GM20431 (cell line): Measurements from ENCODE around the gene MEGF6.
"Not testable (repeated sequence)": the region's sequence is repeated elsewhere in the genome, so short reads cannot be mapped to it uniquely, and the experiment has no call there.

Experiments used
- in situ Hi-C: fragments of 300-500 bp; cut with MseI, MboI; formaldehyde crosslinking; loops from one replicate; pipeline ENCODE4 v1.15.0; 2020; ENCODE audit warnings: low sequenced_read_pairs; ENCODE audit not compliant: unreplicated experiment

Gene MEGF6

GRCh38 chr1:3597599-3597964 lies 13.7 kb downstream of the MEGF6 start:
- in situ Hi-C loops: no loop called here

- in situ Hi-C loops: no loop called here
These were observed 14.4 kb downstream of the MEGF6 start for GRCh38 chr1:3596663-3597598.

GRCh38 chr1:3595949-3596348 lies 15.4 kb downstream of the MEGF6 start:
- in situ Hi-C loops: no loop called here

- in situ Hi-C loops: no loop called here
These were observed 16.5 kb downstream of the MEGF6 start for GRCh38 chr1:3594706-3595377.

- in situ Hi-C loops: no loop called here
These were observed 17.6 kb downstream of the MEGF6 start for GRCh38 chr1:3593745-3594144.

GRCh38 chr1:3593334-3593733 lies 18.0 kb downstream of the MEGF6 start:
- in situ Hi-C loops: no loop called here

GRCh38 chr1:3590951-3591865 lies 20.1 kb downstream of the MEGF6 start:
- in situ Hi-C loops: no loop called here

GRCh38 chr1:3590139-3590763 lies 21.1 kb downstream of the MEGF6 start:
- in situ Hi-C loops: no loop called here

GRCh38 chr1:3588395-3588794 lies 22.9 kb downstream of the MEGF6 start:
- in situ Hi-C loops: no loop called here

- in situ Hi-C loops: no loop called here
These were observed 24.1 kb downstream of the MEGF6 start for GRCh38 chr1:3586986-3587759.

GRCh38 chr1:3585940-3586568 lies 25.3 kb downstream of the MEGF6 start:
- in situ Hi-C loops: no loop called here

GRCh38 chr1:3585353-3585868 lies 25.9 kb downstream of the MEGF6 start:
- in situ Hi-C loops: not testable (repeated sequence)

- in situ Hi-C loops: no loop called here
These were observed 26.4 kb downstream of the MEGF6 start for GRCh38 chr1:3584915-3585314.

GRCh38 chr1:3583751-3584150 lies 27.6 kb downstream of the MEGF6 start:
- in situ Hi-C loops: not testable (repeated sequence)

- in situ Hi-C loops: no loop called here
These were observed 29.8 kb downstream of the MEGF6 start for GRCh38 chr1:3581296-3582036.

GRCh38 chr1:3580231-3580630 lies 31.1 kb downstream of the MEGF6 start:
- in situ Hi-C loops: no loop called here

- in situ Hi-C loops: no loop called here
These were observed 31.7 kb downstream of the MEGF6 start for GRCh38 chr1:3579626-3580025.

GRCh38 chr1:3578906-3579305 lies 32.4 kb downstream of the MEGF6 start:
- in situ Hi-C loops: no loop called here
